H9 (cell line): Measurements from ENCODE around the gene SLC7A1. TPM values are rescaled to one million over a fixed set of nuclear protein-coding genes. Genes with fewer than 3 reads are reported as not detected.

Experiments
- DNase-seq: peaks from one replicate; pipeline ENCODE4 v3.0.0-alpha.2; 2017
- H2AFZ ChIP-seq: one replicate; pipeline ENCODE4 v1.6.1; 2013; ENCODE audit warnings: mild to moderate bottlenecking, low read length, control low read depth, moderate library complexity
- H2AK5ac ChIP-seq: 2 replicates; pipeline ENCODE4 v1.6.1; 2013; ENCODE audit warnings: low read length, control low read depth, mixed read lengths; ENCODE audit not compliant: insufficient read length
- H2BK120ac ChIP-seq: one replicate; pipeline ENCODE4 v1.6.1; 2013; ENCODE audit warnings: low read depth, mild to moderate bottlenecking, low read length, control low read depth, inconsistent platforms; ENCODE audit not compliant: poor library complexity, severe bottlenecking
- H2BK12ac ChIP-seq: 2 replicates; pipeline ENCODE4 v1.6.1; 2013; ENCODE audit warnings: low read length, control low read depth, mixed read lengths, low read depth; ENCODE audit not compliant: insufficient read length
- H2BK15ac ChIP-seq: 2 replicates; pipeline ENCODE4 v1.6.1; 2013; ENCODE audit warnings: low read depth, low read length, control low read depth
- H2BK20ac ChIP-seq: one replicate; pipeline ENCODE4 v1.6.1; 2013; ENCODE audit warnings: low read depth, mild to moderate bottlenecking, low read length, control low read depth, inconsistent platforms; ENCODE audit not compliant: poor library complexity, severe bottlenecking
- H2BK5ac ChIP-seq: 2 replicates; pipeline ENCODE4 v1.6.1; 2013; ENCODE audit warnings: low read length, control low read depth, mixed read lengths; ENCODE audit not compliant: insufficient read length
- H3K14ac ChIP-seq: 2 replicates; pipeline ENCODE4 v1.6.1; 2013; ENCODE audit warnings: low read length, control low read depth; ENCODE audit not compliant: insufficient read depth
- H3K18ac ChIP-seq: 2 replicates; pipeline ENCODE4 v1.6.1; 2013; ENCODE audit warnings: low read depth, mild to moderate bottlenecking, mixed read lengths, low read length, control low read depth; ENCODE audit not compliant: insufficient read length
- H3K23ac ChIP-seq: 2 replicates; pipeline ENCODE4 v1.6.1; 2013; ENCODE audit warnings: low read length, control low read depth, mixed read lengths, low read depth; ENCODE audit not compliant: insufficient read length
- H3K23me2 ChIP-seq: 2 replicates; pipeline ENCODE4 v1.6.1; 2013; ENCODE audit warnings: low read depth, mild to moderate bottlenecking, mixed read lengths, low read length, control low read depth; ENCODE audit not compliant: insufficient read length, poor library complexity, severe bottlenecking
- H3K27ac ChIP-seq: 2 replicates; pipeline ENCODE4 v1.5.1; 2013; ENCODE audit warnings: low read length, control low read depth, mixed read lengths, low read depth; ENCODE audit not compliant: insufficient read length
- H3K27me3 ChIP-seq: 2 replicates; pipeline ENCODE4 v1.6.1; 2013; ENCODE audit warnings: low read length, control low read depth, inconsistent platforms; ENCODE audit not compliant: insufficient read depth
- H3K4ac ChIP-seq: 2 replicates; pipeline ENCODE4 v1.6.1; 2013; ENCODE audit warnings: low read depth, mild to moderate bottlenecking, control low read depth, inconsistent platforms, low read length, moderate library complexity
- H3K4me1 ChIP-seq: 2 replicates; pipeline ENCODE4 v1.6.1; 2013; ENCODE audit warnings: low read length, control low read depth, inconsistent platforms; ENCODE audit not compliant: insufficient read depth
- H3K4me2 ChIP-seq: 2 replicates; pipeline ENCODE4 v1.6.1; 2013; ENCODE audit warnings: low read length, control low read depth, mixed read lengths; ENCODE audit not compliant: insufficient read length, insufficient read depth
- H3K56ac ChIP-seq: 2 replicates; pipeline ENCODE4 v1.6.1; 2013; ENCODE audit warnings: low read depth, mild to moderate bottlenecking, mixed read lengths, low read length, control low read depth; ENCODE audit not compliant: insufficient read length
- H3K79me1 ChIP-seq: 2 replicates; pipeline ENCODE4 v1.6.1; 2013; ENCODE audit warnings: low read depth, mild to moderate bottlenecking, moderate library complexity, low read length, control low read depth, inconsistent platforms; ENCODE audit not compliant: insufficient read depth, poor library complexity, severe bottlenecking
- H3K79me2 ChIP-seq: 2 replicates; pipeline ENCODE4 v1.6.1; 2013; ENCODE audit warnings: low read length, control low read depth, inconsistent platforms; ENCODE audit not compliant: insufficient read depth
- H3K9ac ChIP-seq: 2 replicates; pipeline ENCODE4 v1.6.1; 2013; ENCODE audit warnings: low read length, control low read depth, mixed read lengths; ENCODE audit not compliant: insufficient read length; ENCODE audit errors: extremely low read depth
- H3K9me3 ChIP-seq: one replicate; pipeline ENCODE4 v1.6.1; 2013; ENCODE audit warnings: low read depth, low read length, inconsistent platforms; ENCODE audit not compliant: control insufficient read depth
- H3T11ph ChIP-seq: one replicate; pipeline ENCODE4 v1.6.1; 2013; ENCODE audit warnings: mild to moderate bottlenecking, low read length, control low read depth, inconsistent platforms
- H4K20me1 ChIP-seq: one replicate; pipeline ENCODE4 v1.6.1; 2013; ENCODE audit not compliant: control insufficient read depth, insufficient read length, insufficient read depth
- H4K5ac ChIP-seq: 2 replicates; pipeline ENCODE4 v1.6.1; 2013; ENCODE audit warnings: low read depth, mild to moderate bottlenecking, mixed read lengths, low read length, control low read depth; ENCODE audit not compliant: insufficient read length
- H4K8ac ChIP-seq: replicated peaks from 2 replicates; pipeline ENCODE4 v1.6.1; 2013; ENCODE audit warnings: low read length, control low read depth, mixed read lengths, low read depth; ENCODE audit not compliant: insufficient read length
- H4K91ac ChIP-seq: 2 replicates; pipeline ENCODE4 v1.6.1; 2013; ENCODE audit warnings: low read depth, mild to moderate bottlenecking, moderate library complexity, mixed read lengths, low read length, control low read depth; ENCODE audit not compliant: insufficient read length
- H3K27ac Mint-ChIP-seq, 3 experiments: 2 replicates in 2 of 3; 3 replicates in 1 of 3; pipeline ENCODE4 v1.8.0; 2020 to 2021; ENCODE audit warnings: mixed read lengths in 3 of 3, mild to moderate bottlenecking in 1 of 3, moderate library complexity in 1 of 3
- H3K27me3 Mint-ChIP-seq: 2 replicates; pipeline ENCODE4 v1.8.0; 2021; ENCODE audit warnings: low read depth, mild to moderate bottlenecking, moderate library complexity, mixed read lengths
- H3K36me3 Mint-ChIP-seq, 3 experiments: 2 replicates in 2 of 3; 3 replicates in 1 of 3; pipeline ENCODE4 v1.8.0; 2020 to 2021; ENCODE audit warnings: low read depth in 3 of 3, mixed read lengths in 3 of 3; ENCODE audit not compliant: insufficient read depth in 1 of 3
- H3K4me1 Mint-ChIP-seq, 2 experiments: 2 replicates each; pipeline ENCODE4 v1.8.0; 2020; ENCODE audit warnings: mixed read lengths in 2 of 2
- H3K4me3 Mint-ChIP-seq, 2 experiments: 2 replicates in 1 of 2; 3 replicates in 1 of 2; pipeline ENCODE4 v1.8.0; 2020 to 2021; ENCODE audit warnings: mild to moderate bottlenecking in 2 of 2, mixed read lengths in 2 of 2, moderate library complexity in 1 of 2
- H3K9me3 Mint-ChIP-seq, 2 experiments: 2 replicates in 1 of 2; 3 replicates in 1 of 2; pipeline ENCODE4 v1.8.0; 2020; ENCODE audit warnings: mild to moderate bottlenecking in 2 of 2, mixed read lengths in 2 of 2, moderate library complexity in 1 of 2
- CTCF ChIP-seq: fragments of 200-600 bp; sonication (generic); conservative IDR thresholded peaks from 3 replicates; pipeline ENCODE4 v1.8.0; 2021; ENCODE audit warnings: antibody characterized with exemption, mild to moderate bottlenecking
- WGBS: extraction: QIAGEN DNeasy Blood & Tissue Kit; methylation state at CpG from one replicate; pipeline ENCODE4 v1.1.7; 2013; ENCODE audit warnings: missing lambda C conversion rate, low lambda C conversion rate, mixed read lengths; ENCODE audit not compliant: insufficient read length; ENCODE audit errors: extremely low coverage; 5-methylcytosine and 5-hydroxymethylcytosine counted together
- total RNA-seq: library from RNA; stranded (reverse); gene quantifications from 2 replicates; pipeline ENCODE4 v1.2.1, GENCODE V29; 2021

The SLC7A1 gene
- total RNA-seq, 1 experiment from 2014 or later = 109 TPM

GRCh38 chr13:29513002-29513980 is 82.2 kb downstream of the SLC7A1 start:
- no peaks in the 10 kb centered on the region for H3K23me2 ChIP-seq
- no peaks in the 10 kb centered on the region for H3K79me1 ChIP-seq
- H2BK5ac ChIP-seq = no peak overlapping the region
- H3K9me3 Mint-ChIP-seq = no peaks in the 10 kb centered on the region
- H3K23ac ChIP-seq = no peak overlapping the region
- H3K9ac ChIP-seq = no peak overlapping the region
- WGBS = no CpG with 5 or more reads among the region's 24 CpGs
- H4K8ac ChIP-seq = no peak overlapping the region
- H3K4me2 ChIP-seq = no peak overlapping the region
- no peak overlapping the region for H2BK12ac ChIP-seq
- H2AK5ac ChIP-seq = no peak overlapping the region
- no peaks in the 10 kb centered on the region for H3K27me3 ChIP-seq
- no peak overlapping the region for H3K27ac ChIP-seq
- H2BK20ac ChIP-seq = no peak overlapping the region
- H2BK120ac ChIP-seq = no peak overlapping the region
- TF ChIP-seq CTCF = no peak
- H2BK15ac ChIP-seq = no peak overlapping the region
- no peak overlapping the region for H3K4me3 Mint-ChIP-seq
- H3T11ph ChIP-seq = no peak overlapping the region
- H3K79me2 ChIP-seq = no peaks in the 10 kb centered on the region
- H4K91ac ChIP-seq = no peak overlapping the region
- no peaks in the 10 kb centered on the region for H3K4me1 ChIP-seq
- no peak overlapping the region for H2AFZ ChIP-seq
- H3K9me3 ChIP-seq = no peaks in the 10 kb centered on the region
- H3K4me1 Mint-ChIP-seq = no peaks in the 10 kb centered on the region
- H3K56ac ChIP-seq = no peak overlapping the region
- no peak overlapping the region for H4K5ac ChIP-seq
- no peak for DNase-seq
- no peak overlapping the region for H3K4ac ChIP-seq
- H3K14ac ChIP-seq = no peak overlapping the region
- no peaks in the 10 kb centered on the region for H4K20me1 ChIP-seq
- no peak overlapping the region for H3K18ac ChIP-seq
- peak overlapping the region in 2 of 3 experiments; percentile 29 to 88; a peak in 3 of 7 replicates for H3K27ac Mint-ChIP-seq
- H3K36me3 Mint-ChIP-seq = peaks cover 37 to 78% (median 57%) of the 10 kb centered on the region in 3 experiments; a peak in 6 of 7 replicates
- H3K27me3 Mint-ChIP-seq = no peaks in the 10 kb centered on the region
